GM18951 (cell line): Measurements from ENCODE around the gene HNRNPUL2.
"Not testable (repeated sequence)": the region's sequence is repeated elsewhere in the genome, so short reads cannot be mapped to it uniquely, and the experiment has no call there.

Experiments
- POLR2A ChIP-seq: IDR thresholded peaks from 4 replicates; pipeline ENCODE4 v1.6.1; 2011; ENCODE audit warnings: mild to moderate bottlenecking; ENCODE audit not compliant: insufficient read length, insufficient read depth; ENCODE audit errors: extremely low read depth
- in situ Hi-C: fragments of 300-500 bp; cut with MboI; formaldehyde crosslinking; loops from one replicate; pipeline ENCODE4 v1.12.0; 2022; ENCODE audit warnings: low sequenced_read_pairs, mixed read lengths, inconsistent platforms; ENCODE audit not compliant: unreplicated experiment

Gene HNRNPUL2

GRCh38 chr11:62747475-62748160 is 20.4 kb upstream of the HNRNPUL2 start:
- no peak for TF ChIP-seq POLR2A
- in situ Hi-C loops: no loop called here

GRCh38 chr11:62737196-62737595 is 9.9 kb upstream of the HNRNPUL2 start:
- TF ChIP-seq POLR2A: no peak
- in situ Hi-C loops: no loop called here

- in situ Hi-C loops: no loop called here
Observed at GRCh38 chr11:62732830-62733229, 5.6 kb upstream of the HNRNPUL2 start.

GRCh38 chr11:62730076-62730475 is 2.8 kb upstream of the HNRNPUL2 start:
- in situ Hi-C loops: not testable (repeated sequence)

More at GRCh38 chr11:62732830-62733229, 5.6 kb upstream of the HNRNPUL2 start:
- TF ChIP-seq POLR2A: no peak

- peak; percentile 59 for TF ChIP-seq POLR2A
- in situ Hi-C loops: no loop called here
Observed at GRCh38 chr11:62728171-62728988, 1.1 kb upstream of the HNRNPUL2 start, which contains the start of gene TTC9C. TTC9C (plus strand) TSS chr11:62728486; CDS start chr11:62728849, 363 bp downstream.

- no peak for TF ChIP-seq POLR2A
- in situ Hi-C loops: no loop called here
Observed at GRCh38 chr11:62727872-62728170, 564 bp upstream of the HNRNPUL2 start.

GRCh38 chr11:62726915-62727164 is 417 bp downstream of the HNRNPUL2 start:
- no peak for TF ChIP-seq POLR2A
- in situ Hi-C loops: no loop called here

- in situ Hi-C loops: no loop called here
- no peak for TF ChIP-seq POLR2A
Observed at GRCh38 chr11:62726156-62726914, 922 bp downstream of the HNRNPUL2 start.

GRCh38 chr11:62725646-62726045 is 1.6 kb downstream of the HNRNPUL2 start:
- in situ Hi-C loops: no loop called here

GRCh38 chr11:62724171-62724570 is 3.1 kb downstream of the HNRNPUL2 start:
- TF ChIP-seq POLR2A: no peak
- in situ Hi-C loops: no loop called here

More at GRCh38 chr11:62725646-62726045, 1.6 kb downstream of the HNRNPUL2 start:
- TF ChIP-seq POLR2A: no peak

- no peak for TF ChIP-seq POLR2A
- in situ Hi-C loops: no loop called here
Observed at GRCh38 chr11:62721994-62722393, 5.3 kb downstream of the HNRNPUL2 start.

GRCh38 chr11:62719302-62719978 is 7.8 kb downstream of the HNRNPUL2 start:
- no peak for TF ChIP-seq POLR2A
- in situ Hi-C loops: no loop called here

- no peak for TF ChIP-seq POLR2A
- in situ Hi-C loops: no loop called here
Observed at GRCh38 chr11:62716816-62717215, 10.4 kb downstream of the HNRNPUL2 start.
